Endothelial cell of umbilical vein (primary cell): ENCODE data around the gene GIMAP2. TPM values are rescaled to one million over a fixed set of nuclear protein-coding genes. Genes with fewer than 3 reads are reported as not detected.

Source experiments
- BruUV-seq: library from RNA; stranded (reverse); fragments of 400-500 nt; replicated peaks from 2 replicates; lab custom pipeline; 2021; lab: Mats Ljungman, UMichigan
- CTCF ChIA-PET: fragments of 300-600, 350-600 bp; sonication (Branson Sonifier 250); formaldehyde crosslinking; loops from one replicate; lab custom pipeline; 2021; ENCODE audit warnings: antibody characterized with exemption, inconsistent platforms; lab: Charles Lee
- POLR2A ChIA-PET: fragments of 300-600, 350-600 bp; sonication (Branson Sonifier 250); formaldehyde crosslinking; loops from one replicate; lab custom pipeline; 2021; ENCODE audit warnings: antibody characterized with exemption, inconsistent platforms; lab: Charles Lee
- DNase-seq: peaks from one replicate; pipeline ENCODE4 v3.0.0-alpha.2; 2011; ENCODE audit warnings: low read depth, low spot score
- FAIRE-seq: peaks from 2 replicates; lab custom pipeline; 2011; peaks lifted over from hg19 to GRCh38; lab: Jason Lieb, UNC
- H2AFZ ChIP-seq: 2 replicates; pipeline ENCODE4 v1.6.0; 2012; ENCODE audit warnings: low read depth, low read length, control low read depth, inconsistent platforms
- H3K27ac ChIP-seq: 2 replicates; pipeline ENCODE4 v1.5.1; 2011; ENCODE audit warnings: low read depth, mild to moderate bottlenecking, control low read depth, low read length, moderate library complexity; ENCODE audit not compliant: insufficient read depth
- H3K27me3 ChIP-seq, 2 experiments: 2 replicates each; pipeline versions ENCODE4 v1.6.0 to v1.6.1; 2011; ENCODE audit warnings: low read length in 2 of 2, mixed read lengths in 1 of 2; ENCODE audit not compliant: control insufficient read depth in 2 of 2, insufficient read depth in 2 of 2
- H3K36me3 ChIP-seq, 2 experiments: 2 replicates in 1 of 2; 3 replicates in 1 of 2; pipeline ENCODE4 v1.5.1; 2011; ENCODE audit warnings: low read length in 2 of 2, mild to moderate bottlenecking in 1 of 2, moderate library complexity in 1 of 2; ENCODE audit not compliant: control insufficient read depth in 2 of 2, insufficient read depth in 2 of 2; ENCODE audit errors: extremely low read depth in 1 of 2
- H3K4me1 ChIP-seq: 3 replicates; pipeline ENCODE4 v1.5.1; 2011; ENCODE audit warnings: mild to moderate bottlenecking, low read length; ENCODE audit not compliant: control insufficient read depth, insufficient read depth; ENCODE audit errors: extremely low read depth
- H3K4me2 ChIP-seq: 2 replicates; pipeline ENCODE4 v1.6.1; 2011; ENCODE audit warnings: low read length, control low read depth, mixed read lengths; ENCODE audit not compliant: insufficient read depth
- H3K4me3 ChIP-seq, 3 experiments: fragments of 200-600 bp in 1 of 3; sonication (generic), shearing (Covaris generic) in 1 of 3; replicated peaks in 1 of 3; 2 replicates each; pipeline ENCODE4 v1.5.1; 2011 to 2016; ENCODE audit warnings: control low read depth in 3 of 3, low read length in 3 of 3, mild to moderate bottlenecking in 2 of 3, inconsistent platforms in 1 of 3, low read depth in 1 of 3, moderate library complexity in 1 of 3; ENCODE audit not compliant: insufficient read depth in 1 of 3
- H3K79me2 ChIP-seq: 2 replicates; pipeline ENCODE4 v1.6.0; 2012; ENCODE audit warnings: low read length, inconsistent platforms; ENCODE audit not compliant: control insufficient read depth, insufficient read depth
- H3K9ac ChIP-seq: replicated peaks from 2 replicates; pipeline ENCODE3; 2011; ENCODE audit warnings: low read length, control low read depth; ENCODE audit not compliant: insufficient read depth; ENCODE audit errors: extremely low read depth
- H3K9me1 ChIP-seq: replicated peaks from 3 replicates; pipeline ENCODE4 v1.6.0; 2011; ENCODE audit warnings: mild to moderate bottlenecking, low read length; ENCODE audit not compliant: control insufficient read depth, insufficient read depth; ENCODE audit errors: extremely low read depth
- H3K9me3 ChIP-seq: replicated peaks from 2 replicates; pipeline ENCODE4 v1.5.1; 2012; ENCODE audit warnings: low read length, inconsistent platforms; ENCODE audit not compliant: control insufficient read depth, insufficient read depth
- H4K20me1 ChIP-seq: replicated peaks from 2 replicates; pipeline ENCODE3; 2011; ENCODE audit warnings: mild to moderate bottlenecking, low read length; ENCODE audit not compliant: control insufficient read depth, insufficient read depth; ENCODE audit errors: extremely low read depth
- CTCF ChIP-seq, 2 donors: IDR thresholded peaks; 1 replicate in 1 of 2; 2 replicates in 1 of 2; pipeline ENCODE4 v1.5.1; 2011; ENCODE audit warnings: low read length in 2 of 2, mild to moderate bottlenecking in 2 of 2, moderate library complexity in 2 of 2, control low read depth in 1 of 2, inconsistent platforms in 1 of 2, low read depth in 1 of 2; ENCODE audit not compliant: insufficient read depth in 1 of 2; ENCODE audit errors: extremely low read depth in 1 of 2
- EZH2 ChIP-seq: IDR thresholded peaks from 2 replicates; pipeline ENCODE4 v1.6.1; 2012; ENCODE audit warnings: borderline replicate concordance, low read depth, mild to moderate bottlenecking, moderate library complexity, low read length, inconsistent platforms; ENCODE audit not compliant: severe bottlenecking
- FOS ChIP-seq: IDR thresholded peaks from 2 replicates; pipeline ENCODE4 v1.6.1; 2011; ENCODE audit warnings: mild to moderate bottlenecking, low read length, moderate library complexity, borderline replicate concordance; ENCODE audit not compliant: insufficient read depth
- GATA2 ChIP-seq: IDR thresholded peaks from 2 replicates; pipeline ENCODE4 v1.7.0; 2011; ENCODE audit warnings: low read depth, mild to moderate bottlenecking, moderate library complexity, mixed read lengths, low read length; ENCODE audit not compliant: insufficient read length, insufficient read depth
- JUN ChIP-seq: IDR thresholded peaks from 2 replicates; pipeline ENCODE4 v1.6.1; 2011; ENCODE audit warnings: borderline replicate concordance, low read depth; ENCODE audit not compliant: insufficient read length, insufficient read depth
- MYC ChIP-seq: IDR thresholded peaks from one replicate; pipeline ENCODE4 v1.6.1; 2011; ENCODE audit warnings: mild to moderate bottlenecking, low read depth, low read length
- POLR2A ChIP-seq: IDR thresholded peaks from 2 replicates; pipeline ENCODE4 v1.6.1; 2012; ENCODE audit warnings: low read depth, mild to moderate bottlenecking, control low read depth, low read length
- POLR2AphosphoS5 ChIP-seq: IDR thresholded peaks from 2 replicates; pipeline ENCODE4 v1.6.1; 2012; ENCODE audit warnings: low read depth, mild to moderate bottlenecking, control low read depth, low read length, moderate library complexity; ENCODE audit not compliant: insufficient read depth
- dilution Hi-C: fragments of 300-500 bp; cut with MboI; formaldehyde crosslinking; loops from one replicate; pipeline ENCODE4 v1.15.0; 2019; ENCODE audit warnings: low sequenced_read_pairs; ENCODE audit not compliant: extremely low pct_ligation_motif_present
- intact Hi-C: fragments of 100-400 bp; cut with micrococcal nuclease; formaldehyde crosslinking; loops from one replicate; pipeline ENCODE4 v1.10.0; 2022
- polyA plus RNA-seq, 4 experiments: library from polyadenylated mRNA; depleted of rRNA in 3 of 4; stranded (reverse) in 3 of 4; unstranded in 1 of 4; fragments of >200 nt; gene quantifications; 2 replicates each; pipeline versions ENCODE4 v1.2.1 to v1.2.3, GENCODE V29; 2011 to 2012; ENCODE audit warnings: missing spikeins in 1 of 4
- total RNA-seq: library from RNA; stranded (reverse); gene quantifications from 2 replicates; pipeline ENCODE4 v1.2.3, GENCODE V29; 2021
- TF ChIP-seq, protein P1 (sequence below): IDR thresholded peaks from 2 replicates; pipeline ENCODE4 v1.6.1; 2011; ENCODE audit not compliant: insufficient read depth, insufficient read length

Gene GIMAP2
- total and polyA plus RNA-seq, 2 donors (not counting 3 experiments of a cell fraction or from before 2014, with no cell fraction given), result 21.3 to 27.9 TPM

DNA sequence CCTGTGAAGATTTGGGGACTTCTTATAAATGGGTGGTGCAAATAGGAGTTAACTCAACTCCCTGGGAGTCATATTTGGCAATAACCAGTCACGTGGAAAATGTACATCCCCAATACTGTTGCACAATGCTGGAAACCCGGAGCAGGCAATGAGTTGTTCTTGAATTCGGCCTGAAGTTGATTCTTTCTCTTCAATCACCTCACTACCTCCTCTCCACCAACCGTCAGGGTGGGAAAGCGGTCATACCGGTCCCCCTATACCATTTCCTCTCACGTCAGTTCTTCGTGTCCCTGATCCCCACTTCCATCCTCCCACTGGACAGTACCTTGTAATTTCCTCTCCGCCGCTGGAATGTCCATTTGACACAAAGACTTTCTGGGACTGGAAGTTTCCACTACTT, 54.5 kb downstream of the GIMAP2 start:
- Histone ChIP-seq H3K27me3 (no peaks in the 10 kb centered on the region), H2AFZ (no peak overlapping the region), H3K36me3 (peaks cover 0 to 14% of the 10 kb centered on the region in 2 experiments), H4K20me1 (no peaks in the 10 kb centered on the region), H3K9me1 (no peaks in the 10 kb centered on the region), H3K4me3 (no peak overlapping the region), H3K4me1 (peaks cover 27% of the 10 kb centered on the region), H3K4me2 (no peak overlapping the region), H3K9ac (no peak overlapping the region), H3K9me3 (no peaks in the 10 kb centered on the region), H3K79me2 (no peaks in the 10 kb centered on the region), H3K27ac (no peak overlapping the region)
- intact Hi-C loops (no loop called here), dilution Hi-C loops (no loop called here)
- FAIRE-seq (no peak), DNase-seq (no peak)
- ChIA-PET CTCF (no interaction called here), POLR2A (no interaction called here)
- no TSS peak for BruUV-seq
- TF ChIP-seq, protein P1, sequence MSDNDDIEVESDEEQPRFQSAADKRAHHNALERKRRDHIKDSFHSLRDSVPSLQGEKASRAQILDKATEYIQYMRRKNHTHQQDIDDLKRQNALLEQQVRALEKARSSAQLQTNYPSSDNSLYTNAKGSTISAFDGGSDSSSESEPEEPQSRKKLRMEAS, result no peak
- TF ChIP-seq GATA2 (no peak), POLR2A (no peak), MYC (no peak), JUN (no peak), CTCF (IDR thresholded peaks at IDR 0.05; ENCODE audit: extremely low read depth in 1 of 2, insufficient read depth in 1 of 2, low read depth in 1 of 2, low read length in 2 of 2) (no peak), FOS (no peak), POLR2AphosphoS5 (no peak), EZH2 (no peak)
